NCI-H69 (cell line): ENCODE data around the gene GPBP1.
"Not testable (repeated sequence)": the region's sequence is repeated elsewhere in the genome, so short reads cannot be mapped to it uniquely, and the experiment has no call there.

Experiments
- DNase-seq: peaks from one replicate; lab custom pipeline; 2025; lab: John Stamatoyannopoulos, UW

GPBP1 gene

GRCh38 chr5:57176350-57176857 is 2.5 kb downstream of the GPBP1 start:
- DNase-seq: no peak

DNA sequence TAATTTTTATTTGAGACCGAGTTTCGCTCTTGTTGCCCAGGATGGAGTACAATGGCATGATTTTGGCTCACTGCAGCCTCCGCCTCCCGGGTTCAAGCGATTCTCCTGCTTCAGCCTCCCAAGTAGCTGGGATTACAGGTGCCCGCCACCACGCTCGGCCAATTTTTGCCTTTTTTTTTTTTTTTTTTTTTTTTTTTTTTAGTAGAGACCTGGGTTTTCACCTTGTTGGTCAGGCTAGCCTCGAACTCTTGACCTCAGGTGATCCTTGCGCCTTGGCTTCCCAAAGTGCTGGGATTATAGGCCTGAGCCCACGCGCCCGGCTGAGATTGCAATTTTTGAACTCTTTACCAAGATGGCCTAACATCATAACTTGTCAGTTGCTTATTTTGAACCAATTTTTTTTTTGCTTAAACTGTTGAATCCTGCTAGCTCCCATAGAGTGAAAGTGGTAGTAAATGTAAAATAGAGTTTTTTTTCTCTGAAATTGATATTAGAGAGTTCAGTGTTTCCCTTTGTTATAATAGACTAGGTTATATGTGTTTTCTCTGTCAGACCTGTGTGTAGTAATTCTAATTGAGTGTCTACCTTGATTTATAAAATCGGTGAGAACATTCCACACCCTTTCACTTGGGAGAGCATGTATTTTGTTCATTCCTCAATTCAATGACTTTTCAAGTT is 3.8 kb downstream of the GPBP1 start:
- DNase-seq: no peak

DNA sequence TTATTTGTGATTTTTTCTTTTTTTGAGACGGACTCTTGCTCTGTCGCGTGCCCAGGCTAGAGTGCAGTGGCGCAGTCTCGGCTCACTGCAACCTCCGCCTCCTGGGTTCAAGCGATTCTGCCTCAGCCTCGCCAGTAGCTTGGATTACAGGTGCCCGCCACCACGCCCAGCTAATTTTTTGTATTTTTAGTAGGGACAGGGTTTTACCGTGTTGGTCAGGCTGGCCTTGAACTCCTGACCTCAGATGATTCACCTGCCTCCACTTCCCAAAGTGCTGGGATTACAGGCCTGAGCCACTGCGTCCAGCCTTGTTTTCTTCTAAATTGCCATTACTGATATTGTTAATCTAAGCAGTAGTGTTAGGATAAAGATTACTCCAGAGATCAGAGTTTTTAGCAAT is 4.4 kb downstream of the GPBP1 start:
- not testable (repeated sequence) for DNase-seq

DNA sequence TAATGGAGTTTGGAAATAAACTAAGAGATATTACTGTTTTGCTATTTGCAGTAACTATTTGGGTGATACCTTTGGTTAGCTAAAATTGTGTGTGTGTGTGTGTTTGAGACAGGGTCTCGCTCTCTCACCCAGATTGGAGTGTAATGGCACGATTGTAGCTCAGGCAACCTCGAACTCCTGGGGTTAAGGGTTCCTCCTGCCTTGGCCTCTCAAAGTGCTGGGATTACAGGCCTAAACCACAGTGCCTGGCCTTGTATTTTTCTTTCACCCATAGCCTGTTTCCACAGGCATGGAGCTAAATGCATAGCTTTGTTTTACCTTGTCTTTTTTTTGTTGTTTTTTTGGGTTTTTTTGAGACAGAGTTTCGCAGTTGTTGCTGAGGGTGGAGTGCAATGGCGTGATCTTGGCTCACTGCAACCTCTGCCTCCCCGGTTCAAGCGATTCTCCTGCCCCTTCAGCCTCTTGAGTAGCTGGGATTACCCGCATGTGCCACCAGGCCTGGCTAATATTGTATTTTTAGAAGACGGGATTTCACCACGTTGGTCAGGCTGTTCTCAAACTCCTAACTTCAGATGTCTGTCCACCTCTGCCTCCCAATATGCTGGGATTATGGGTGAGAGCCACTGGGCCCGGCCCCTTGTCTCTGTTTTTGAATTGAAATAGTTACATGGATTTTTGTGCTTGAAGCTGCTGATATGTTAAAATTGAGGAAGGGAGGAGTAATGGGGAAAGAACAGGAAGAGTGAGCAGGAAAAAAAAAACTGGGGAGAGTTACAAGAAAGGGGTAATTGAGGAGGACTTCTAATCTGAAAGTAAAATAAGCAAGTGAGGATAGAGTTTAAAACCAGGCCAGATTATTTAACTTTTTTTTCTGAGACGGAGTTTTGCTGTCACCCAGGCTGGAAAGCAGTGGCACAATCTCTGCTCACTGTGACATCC is 5.7 kb downstream of the GPBP1 start:
- no peak for DNase-seq

DNA sequence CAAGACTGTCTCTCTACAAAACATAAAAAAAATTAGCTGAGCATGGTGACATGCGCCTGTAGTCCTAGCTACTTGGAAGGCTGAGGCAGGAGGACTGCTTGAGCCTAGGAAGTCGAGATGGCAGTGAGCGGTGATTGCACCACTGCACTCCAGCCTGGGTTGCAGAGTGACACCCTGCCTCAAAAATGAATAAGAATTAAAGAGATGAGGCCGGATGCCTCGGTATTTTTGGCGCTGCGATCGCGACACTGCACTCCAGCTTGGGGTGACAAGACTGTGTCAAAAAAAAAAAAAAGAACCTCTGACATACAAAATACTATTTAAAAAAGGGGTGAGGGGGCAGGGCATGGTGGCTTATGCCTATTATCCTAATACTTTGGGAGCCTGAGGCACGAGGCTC is 7.3 kb downstream of the GPBP1 start:
- no peak for DNase-seq

DNA sequence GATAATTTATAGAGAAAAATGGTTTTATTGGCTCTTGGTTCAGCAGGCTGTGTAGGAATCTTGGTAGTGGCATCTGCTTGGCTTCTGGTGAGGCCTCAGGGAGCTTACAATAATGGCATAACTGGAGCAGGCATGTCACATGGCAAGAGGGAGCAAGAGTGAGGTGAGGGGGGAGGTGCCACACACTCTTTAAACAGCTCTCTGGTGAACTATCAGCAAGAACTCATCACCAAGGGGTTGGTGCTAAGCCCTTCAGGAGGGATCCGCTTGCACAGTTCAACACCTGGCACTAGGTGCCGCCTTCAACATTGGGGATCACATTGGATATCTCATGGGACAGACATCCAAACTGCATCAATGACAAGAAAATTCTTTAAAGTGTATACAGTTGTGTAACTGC is 10.5 kb downstream of the GPBP1 start:
- peak; percentile 13 for DNase-seq

DNA sequence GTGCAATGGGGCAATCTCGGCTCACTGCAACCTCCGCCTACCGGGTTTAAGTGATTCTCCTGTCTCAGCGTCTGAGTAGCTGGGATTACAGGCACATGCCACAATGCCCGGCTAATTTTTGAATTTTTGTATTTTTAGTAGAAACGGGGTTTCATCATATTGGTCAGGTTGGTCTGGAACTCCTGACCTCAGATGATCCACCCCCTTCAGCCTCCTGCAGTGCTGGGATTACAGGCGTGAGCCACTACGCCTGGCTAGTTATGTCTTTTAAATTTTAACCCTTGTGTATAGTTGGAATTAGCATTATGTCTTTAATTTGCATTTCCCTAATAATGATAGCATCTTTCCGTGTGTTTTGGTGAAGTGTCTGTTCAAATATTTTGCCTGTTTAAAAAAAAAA is 11.5 kb downstream of the GPBP1 start:
- no peak for DNase-seq

- DNase-seq: no peak
Observed at GRCh38 chr5:57186194-57186593, 12.3 kb downstream of the GPBP1 start.

DNA sequence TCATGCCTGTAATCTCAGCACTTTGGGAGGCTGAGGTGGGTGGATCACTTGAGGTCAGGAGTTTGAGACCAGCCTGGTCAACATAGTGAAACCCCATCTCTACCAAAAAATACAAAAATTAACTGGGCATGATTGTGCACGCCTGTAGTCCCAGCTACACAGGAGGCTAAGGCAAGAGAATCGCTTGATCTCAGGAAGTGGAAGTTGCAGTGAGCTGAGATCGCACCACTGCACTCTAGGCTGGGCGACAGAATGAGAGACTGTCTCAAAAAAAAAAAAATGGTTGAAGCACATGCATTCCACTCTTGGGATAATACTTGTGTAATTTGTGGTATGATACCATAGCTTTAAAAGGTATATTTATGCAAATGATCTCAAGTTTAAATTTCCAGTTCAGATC is 14.1 kb downstream of the GPBP1 start:
- not testable (repeated sequence) for DNase-seq

DNA sequence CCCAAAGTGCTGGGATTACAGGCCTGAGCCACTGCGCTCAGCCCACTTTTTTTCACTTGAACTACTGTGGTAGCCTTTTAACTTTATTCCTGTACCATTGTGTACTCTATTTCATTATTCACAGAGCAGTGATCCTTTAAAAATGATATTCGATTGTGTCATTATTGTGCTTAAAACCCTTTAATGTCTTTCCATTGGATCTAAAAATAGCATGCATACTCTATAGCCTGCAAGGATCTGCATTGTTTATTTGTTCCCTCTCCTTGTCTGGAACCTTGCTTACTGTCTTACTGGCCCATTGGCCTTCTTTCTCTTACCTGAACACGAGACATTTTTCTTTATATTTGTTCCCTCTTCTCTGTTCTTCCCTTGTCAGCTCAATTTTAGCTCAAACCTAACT is 15.7 kb downstream of the GPBP1 start:
- peak; percentile 58 for DNase-seq

DNA sequence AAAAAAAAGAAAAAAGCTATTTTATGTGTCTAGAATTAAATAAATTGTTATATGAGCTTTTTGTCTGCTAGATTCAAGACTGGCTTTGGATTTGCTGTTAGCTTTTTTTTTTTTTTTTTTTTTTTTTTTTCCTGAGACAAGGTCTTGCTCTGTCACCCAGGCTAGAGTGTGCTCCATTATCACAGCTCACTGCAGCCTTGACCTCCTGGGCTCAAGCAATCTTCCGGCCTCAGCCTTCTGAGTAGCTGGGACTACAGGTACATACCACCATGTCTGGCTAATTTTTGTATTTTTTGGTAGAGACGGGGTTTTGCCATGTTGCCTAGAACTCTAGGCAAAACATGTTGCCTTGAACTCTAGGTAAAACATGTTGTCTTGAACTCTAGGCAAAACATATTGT is 16.7 kb downstream of the GPBP1 start:
- no peak for DNase-seq

DNA sequence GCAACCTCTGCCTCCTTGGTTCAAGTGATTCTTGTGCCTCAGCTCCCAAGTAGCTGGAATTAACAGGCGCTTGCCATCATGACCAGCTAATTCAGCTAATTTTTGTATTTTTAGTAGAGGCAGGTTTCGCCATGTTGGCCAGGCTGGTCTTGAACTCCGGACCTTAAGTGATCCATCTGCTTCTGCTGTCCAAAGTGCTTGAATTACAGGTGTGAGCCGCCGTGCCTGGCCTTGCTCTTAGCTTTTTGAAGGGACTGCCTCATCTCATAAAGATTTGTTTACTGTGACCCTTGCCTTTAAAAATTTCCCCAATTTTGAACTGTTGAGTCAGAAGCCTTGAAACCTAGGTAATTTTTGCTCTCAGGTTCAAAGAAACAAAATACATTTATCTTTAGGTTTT is 17.3 kb downstream of the GPBP1 start:
- DNase-seq: no peak

DNA sequence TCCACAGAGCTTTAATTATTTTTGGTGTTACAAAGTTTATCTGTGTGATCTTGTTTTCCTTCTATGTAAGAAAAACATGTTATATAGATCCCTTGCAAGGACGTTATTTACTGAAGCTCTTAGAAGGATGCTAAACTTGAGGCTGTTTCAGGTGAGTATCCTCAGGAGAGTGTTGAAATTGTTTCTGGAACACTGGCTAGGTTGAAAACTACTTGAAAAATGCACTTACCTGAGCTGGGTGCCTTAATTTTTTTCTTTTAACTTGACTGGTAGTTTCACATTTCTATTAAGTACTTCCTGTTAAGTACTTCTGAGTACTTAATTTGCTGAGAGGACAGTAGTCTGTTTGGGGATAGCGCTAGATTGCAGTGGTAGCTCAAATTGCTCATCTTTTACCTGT is 18.1 kb downstream of the GPBP1 start:
- DNase-seq: no peak

DNA sequence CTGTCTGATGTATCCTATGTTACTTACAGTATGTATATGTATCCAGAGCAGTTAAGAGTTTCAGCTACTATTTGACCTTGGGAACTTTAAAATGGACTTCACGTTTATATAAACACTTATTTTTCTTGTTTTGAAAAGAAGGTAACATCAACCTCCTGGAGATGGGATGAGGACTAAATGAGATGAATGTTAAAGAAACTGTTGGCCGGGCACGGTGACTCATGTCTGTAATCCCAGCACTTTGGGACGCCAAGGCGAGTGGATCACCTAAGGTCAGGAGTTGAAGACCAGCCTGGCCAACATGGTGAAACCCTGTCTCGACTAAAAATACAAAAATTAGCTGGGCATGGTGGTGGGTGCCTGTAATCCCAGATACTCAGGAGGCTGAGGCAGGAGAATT is 19.0 kb downstream of the GPBP1 start:
- DNase-seq: not testable (repeated sequence)

GRCh38 chr5:57193757-57194413 is 20.0 kb downstream of the GPBP1 start:
- DNase-seq: no peak

- DNase-seq: no peak
Observed at GRCh38 chr5:57194653-57195052, 20.8 kb downstream of the GPBP1 start.

DNA sequence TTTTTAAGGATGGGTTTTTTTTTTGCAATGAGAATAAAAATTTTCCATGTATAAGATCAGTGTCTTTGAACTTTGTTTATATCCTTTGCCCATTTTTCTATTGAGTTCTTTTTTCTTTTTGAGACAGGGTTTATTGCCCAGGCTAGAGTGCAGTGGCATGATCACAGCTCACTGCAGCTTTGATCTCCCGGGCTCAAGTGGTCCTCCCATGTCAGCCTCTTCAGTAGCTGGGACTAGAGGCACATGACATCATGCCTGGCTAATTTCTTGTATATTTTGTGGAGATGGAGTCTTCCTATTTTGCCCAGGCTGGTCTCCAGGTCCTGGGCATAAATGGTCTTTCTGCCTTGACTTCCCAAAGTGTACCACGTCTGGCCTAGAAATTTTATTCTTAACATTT is 21.2 kb downstream of the GPBP1 start:
- no peak for DNase-seq

DNA sequence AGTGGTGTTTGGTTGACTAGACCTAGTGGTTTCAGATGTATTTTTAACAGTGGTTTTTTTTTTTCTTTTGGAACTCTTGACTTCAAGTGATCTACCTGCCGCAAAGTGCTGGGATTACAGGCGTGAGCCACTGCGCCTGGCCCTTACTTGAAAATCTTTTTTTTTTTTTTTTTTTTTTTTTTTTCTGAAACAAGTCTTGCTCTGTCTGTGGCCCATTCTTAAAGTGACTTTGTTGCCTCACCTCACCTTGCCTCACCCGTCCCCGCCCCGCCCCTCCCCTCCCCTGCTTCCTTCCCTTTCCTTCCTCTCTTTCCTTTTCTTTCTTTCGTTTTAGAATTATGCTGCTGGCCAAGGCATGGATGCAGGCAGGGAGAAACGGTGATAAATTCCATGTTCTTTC is 26.0 kb downstream of the GPBP1 start:
- DNase-seq: no peak

DNA sequence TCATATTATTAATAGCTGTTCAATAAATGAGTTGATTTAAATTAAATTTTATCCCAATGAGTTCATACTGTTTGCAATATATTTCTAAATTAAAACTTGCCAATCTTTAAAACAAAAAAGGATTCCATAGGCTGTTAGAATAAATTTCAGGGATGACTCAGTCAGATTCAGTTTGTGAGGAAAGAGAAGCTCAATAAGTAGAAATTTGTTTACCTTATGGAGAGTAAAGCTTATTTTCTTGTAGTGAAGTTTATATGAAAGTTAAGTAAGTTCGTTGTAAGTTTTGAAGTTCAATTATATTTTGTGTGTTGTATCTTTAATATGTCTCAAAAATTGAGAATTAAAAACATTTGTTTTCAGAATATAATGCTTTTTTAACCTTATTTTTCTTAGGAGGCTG is 29.0 kb downstream of the GPBP1 start:
- no peak for DNase-seq

- no peak for DNase-seq
Observed at GRCh38 chr5:57207007-57207653, 33.3 kb downstream of the GPBP1 start.

GRCh38 chr5:57207681-57208080 is 33.8 kb downstream of the GPBP1 start:
- DNase-seq: no peak
